T-helper 2 cell (primary cell): ENCODE measurements around the gene IDH1.

Experiments used
- DNase-seq, 5 experiments: peaks; one replicate each; pipeline versions ENCODE4 v3.0.0 to v3.0.0-alpha.2; 2012 to 2022

IDH1 gene

DNA sequence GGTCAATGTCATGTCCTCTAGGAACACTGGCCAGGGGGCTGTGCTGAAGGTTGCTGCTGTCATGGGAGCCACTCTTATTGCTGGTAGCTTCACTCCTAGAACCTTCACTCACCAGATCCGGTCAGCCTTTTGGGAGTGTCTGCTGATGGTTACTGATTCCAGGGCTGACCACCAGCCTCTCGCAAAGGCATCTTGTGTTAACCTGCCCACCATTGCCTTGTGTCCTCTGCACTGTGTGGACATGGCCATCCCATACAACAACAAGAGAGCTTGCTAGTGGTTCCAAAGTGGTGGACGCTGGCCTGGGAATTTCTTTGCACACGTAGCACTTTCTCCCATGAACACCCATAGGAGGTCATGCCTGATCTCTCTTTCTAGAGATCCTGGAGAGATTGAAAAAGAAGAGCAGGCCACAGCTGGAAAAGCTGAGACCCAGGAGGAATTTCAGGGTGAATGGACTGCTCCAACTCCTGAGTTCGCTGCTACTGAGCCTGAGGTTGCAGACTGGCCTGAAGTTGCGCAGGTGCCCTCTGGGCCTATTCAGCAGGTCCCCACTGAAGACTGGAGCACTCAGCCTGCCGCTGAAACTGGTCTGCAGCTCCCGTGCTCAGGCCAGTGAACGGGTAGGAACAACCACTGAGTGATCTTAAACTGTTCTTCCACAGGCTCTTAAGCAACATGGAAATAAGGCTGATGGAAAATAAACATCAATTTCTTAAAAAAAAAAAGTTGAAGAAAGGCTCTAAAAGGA lies 46.4 kb downstream of the IDH1 start:
- no peak for DNase-seq

DNA sequence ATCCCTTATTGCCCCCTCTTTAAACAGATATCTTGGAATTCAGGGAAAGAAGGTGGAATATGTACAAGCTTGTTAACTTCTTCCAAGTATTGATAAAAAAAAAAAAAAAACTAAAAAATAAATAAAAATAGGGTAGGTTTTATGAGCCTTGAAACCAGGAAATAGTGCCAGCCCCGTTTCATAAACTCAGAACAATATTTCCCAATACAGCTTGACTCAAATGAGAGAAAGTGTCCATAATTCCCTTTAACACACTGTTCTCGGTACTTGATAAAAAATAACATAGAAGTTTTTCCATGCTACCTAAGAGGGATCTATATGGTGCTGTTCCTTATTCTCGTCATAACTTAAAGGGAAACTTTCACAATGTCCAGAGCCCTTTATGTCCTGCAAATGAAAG lies 47.1 kb downstream of the IDH1 start:
- no peak for DNase-seq

GRCh38 chr2:208204166-208204565 lies 50.7 kb downstream of the IDH1 start:
- DNase-seq: no peak

DNA sequence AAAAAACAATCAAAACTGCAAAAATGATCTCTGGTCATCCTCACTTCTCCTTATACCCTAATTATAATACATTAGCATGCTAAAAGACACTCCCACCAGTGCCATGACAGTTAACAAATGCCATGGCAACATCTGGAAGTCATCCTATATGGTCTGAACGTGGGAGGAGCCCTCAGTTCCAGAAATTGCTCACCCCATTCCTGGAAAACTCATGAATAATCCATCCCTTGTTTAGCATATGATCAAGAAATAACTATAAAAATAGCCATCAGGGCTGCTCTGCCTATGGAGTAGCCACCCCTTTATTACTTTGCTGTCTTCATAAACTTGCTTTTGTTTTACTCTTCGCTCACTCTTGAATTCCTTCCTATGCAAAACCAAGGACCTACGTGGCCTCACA lies 59.3 kb downstream of the IDH1 start:
- DNase-seq: no peak

GRCh38 chr2:208192611-208193236 lies 62.1 kb downstream of the IDH1 start:
- no peak for DNase-seq

DNA sequence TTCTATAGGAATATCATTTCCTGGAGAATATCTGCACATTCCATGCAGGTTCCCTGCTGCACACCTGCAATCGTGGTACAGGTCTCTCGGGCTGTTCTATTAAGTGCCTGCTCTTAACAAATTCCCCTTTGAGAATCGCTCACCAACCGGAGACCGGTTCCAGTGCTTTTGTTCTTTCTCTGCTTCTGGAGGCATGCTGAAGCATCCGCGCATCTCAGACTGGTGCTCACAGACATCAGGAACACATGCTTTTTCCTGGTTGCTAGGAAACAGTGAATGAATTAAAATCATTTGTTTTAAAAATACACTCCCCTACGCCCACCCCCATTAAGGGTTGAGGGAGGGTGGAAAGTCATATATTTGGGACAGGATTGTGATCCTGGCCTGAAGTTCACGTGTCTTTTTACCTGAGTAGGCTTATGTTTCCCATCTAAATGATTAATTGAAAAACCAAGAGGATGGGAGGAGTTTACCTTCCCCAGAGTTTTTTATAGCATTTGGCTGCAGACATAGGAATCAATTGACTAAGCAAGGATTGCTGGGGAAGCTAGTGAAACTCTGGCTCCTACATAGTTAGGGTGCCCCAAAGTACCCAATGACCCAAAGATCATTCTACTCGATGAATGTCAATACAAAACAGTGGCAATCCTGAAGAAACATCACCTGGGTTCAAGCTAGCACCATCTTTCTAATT lies 64.9 kb downstream of the IDH1 start, which contains the start of gene C2orf80:
TSS of gene C2orf80 (minus strand) at position 221 of the 694 bp plus-strand sequence. CDS start 3,044 bp downstream, outside the sequence.
- no peak for DNase-seq

GRCh38 chr2:208189069-208189809 lies 65.6 kb downstream of the IDH1 start:
- no peak for DNase-seq

GRCh38 chr2:208186893-208187292 lies 68.0 kb downstream of the IDH1 start:
- DNase-seq: no peak

DNA sequence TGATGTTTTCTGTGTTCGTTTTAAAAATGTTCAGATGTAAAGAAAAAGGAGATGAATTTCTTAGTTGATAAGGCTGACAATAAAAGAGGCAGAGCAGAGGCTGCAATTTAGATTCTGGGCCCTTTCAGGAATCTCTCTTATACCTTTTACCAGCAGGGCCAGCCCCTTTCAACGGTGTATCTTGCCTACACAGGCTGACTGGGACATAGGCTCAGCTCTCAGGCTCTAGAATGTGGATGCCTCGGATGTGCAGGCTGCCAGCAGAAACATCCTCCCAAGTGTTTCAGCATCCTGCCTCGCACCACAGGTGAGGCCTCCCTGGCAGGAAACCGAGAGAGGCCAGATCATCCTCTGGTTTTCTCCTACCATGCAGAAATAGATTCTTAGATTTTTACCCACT lies 68.4 kb downstream of the IDH1 start:
- no peak for DNase-seq
